Embryonic facial prominence (tissue), 1 donor: ENCODE data around the gene AOPEP.
"Not testable (repeated sequence)": the region's sequence is repeated elsewhere in the genome, so short reads cannot be mapped to it uniquely, and the experiment has no call there.

Experiments
- DNase-seq: peaks from one replicate; pipeline ENCODE4 v3.0.0-alpha.2; 2016; ENCODE audit errors: extremely low spot score

AOPEP gene

DNA sequence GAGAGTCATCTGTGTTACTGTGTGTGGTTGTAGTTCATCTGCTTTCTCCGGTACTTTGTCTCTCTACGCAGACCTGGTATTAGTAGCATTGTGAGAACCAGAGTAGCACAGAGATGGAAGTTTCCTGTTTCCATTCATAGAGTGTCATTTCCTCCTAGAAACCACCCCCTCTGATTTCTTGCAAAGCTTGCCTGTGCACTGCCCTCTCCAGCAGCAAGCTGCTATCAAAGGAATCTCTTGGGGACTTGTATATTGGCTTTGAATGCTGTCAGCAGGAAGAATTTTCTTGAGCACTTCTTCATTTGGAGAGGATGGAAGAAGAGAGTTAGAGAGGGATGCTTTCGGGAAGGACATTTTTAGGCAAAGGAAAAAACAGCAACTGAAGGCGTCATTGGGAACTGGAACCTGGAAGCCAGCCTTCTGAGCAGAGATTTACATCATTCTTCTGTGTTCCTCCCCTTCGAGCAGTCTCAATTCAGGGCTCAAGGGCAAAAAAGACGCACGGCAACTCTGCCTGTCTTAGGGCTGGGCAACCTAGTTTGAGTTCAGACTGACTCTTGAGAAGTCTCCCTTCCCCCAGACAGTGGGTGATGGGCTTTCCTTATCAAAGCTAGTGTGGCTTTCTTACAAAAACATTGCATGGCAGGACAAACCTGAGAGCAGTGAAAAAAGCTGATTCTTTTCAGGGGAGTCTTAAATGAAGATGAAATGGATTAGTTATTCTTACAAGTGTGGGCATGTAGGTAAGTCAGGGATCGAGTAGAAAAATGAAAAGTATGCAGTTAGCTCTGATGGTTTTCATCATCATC, 226.3 kb downstream of the AOPEP start:
- DNase-seq, result no peak

DNA sequence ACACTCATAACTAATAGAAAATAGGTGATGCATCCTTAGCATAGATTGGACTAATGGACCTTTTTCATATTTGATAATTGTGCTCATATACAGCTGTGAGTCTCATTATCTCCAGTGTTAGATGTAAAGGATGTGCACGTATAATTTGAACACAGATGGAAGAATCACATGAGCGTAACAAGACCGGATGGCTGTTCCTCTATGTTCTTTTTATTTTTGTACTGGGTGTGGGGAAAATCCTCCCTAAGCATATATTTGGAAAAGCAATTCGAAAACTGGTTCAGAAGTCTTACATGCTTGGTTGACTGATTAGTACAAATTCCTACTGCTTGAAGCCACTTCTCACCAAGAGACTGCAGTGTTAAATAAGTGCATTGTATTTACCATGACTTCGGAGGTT, 230.2 kb downstream of the AOPEP start:
- no peak for DNase-seq

DNA sequence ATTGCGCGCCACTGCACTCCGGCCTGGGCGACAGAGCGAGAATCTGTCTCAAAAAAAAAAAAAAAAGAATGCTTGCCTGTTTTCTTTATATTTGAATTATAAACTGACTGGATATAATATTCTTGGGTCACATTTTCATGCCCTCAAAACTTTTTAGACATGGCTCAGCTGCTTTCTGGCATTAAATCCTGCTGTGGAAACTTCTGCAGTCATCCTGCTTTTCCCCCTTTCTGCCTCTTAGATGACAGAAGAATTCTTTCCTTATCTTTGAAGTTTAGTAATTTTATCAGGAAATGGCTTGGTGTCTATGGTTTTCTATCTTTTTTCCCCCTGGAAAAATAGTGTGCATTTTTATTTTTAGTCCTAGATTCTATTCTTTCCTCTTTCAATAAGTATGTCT, 234.5 kb downstream of the AOPEP start:
- no peak for DNase-seq

DNA sequence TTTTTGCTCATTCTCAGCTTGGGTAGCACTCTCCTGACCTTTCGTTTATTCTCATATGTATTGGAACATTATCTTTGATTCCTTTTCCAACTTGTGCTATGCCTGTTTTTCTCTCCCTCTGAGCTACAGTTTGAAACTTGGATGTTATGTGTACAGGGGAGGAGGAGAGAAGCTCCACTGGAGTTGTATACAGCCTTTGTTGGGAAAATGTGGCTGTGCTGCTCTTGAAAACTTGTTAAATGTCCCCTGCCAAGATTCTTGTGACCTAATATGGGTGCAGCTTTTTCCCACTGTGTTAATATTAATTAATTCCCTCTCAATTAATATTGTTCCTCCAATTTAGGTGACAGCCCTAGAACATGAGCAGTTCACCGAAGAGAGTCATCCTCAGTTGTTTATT, 235.4 kb downstream of the AOPEP start:
- DNase-seq, result no peak

DNA sequence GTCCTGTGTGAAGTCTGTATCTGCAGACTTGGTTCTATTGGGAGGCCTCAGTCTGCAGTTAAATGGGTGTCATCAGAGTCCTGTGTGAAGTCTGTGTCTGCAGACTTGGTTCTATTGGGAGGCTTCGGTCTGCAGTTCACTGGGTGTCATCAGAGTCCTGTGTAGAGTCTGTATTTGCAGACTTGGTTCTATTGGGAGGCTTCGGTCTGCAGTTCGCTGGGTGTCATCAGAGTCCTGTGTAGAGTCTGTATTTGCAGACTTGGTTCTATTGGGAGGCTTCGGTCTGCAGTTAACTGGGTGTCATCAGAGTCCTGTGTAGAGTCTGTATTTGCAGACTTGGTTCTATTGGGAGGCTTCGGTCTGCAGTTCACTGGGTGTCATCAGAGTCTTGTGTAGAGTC, 239.1 kb downstream of the AOPEP start:
- not testable (repeated sequence) for DNase-seq

DNA sequence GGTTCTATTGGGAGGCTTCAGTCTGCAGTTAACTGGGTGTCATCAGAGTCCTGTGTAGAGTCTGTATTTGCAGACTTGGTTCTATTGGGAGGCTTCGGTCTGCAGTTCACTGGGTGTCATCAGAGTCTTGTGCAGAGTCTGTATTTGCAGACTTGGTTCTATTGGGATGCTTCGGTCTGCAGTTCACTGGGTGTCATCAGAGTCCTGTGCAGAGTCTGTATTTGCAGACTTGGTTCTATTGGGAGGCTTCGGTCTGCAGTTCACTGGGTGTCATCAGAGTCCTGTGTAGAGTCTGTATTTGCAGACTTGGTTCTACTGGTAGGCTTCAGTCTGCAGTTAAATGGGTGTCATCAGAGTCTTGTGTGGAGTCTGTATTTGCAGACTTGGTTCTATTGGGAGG, 239.5 kb downstream of the AOPEP start:
- DNase-seq, result not testable (repeated sequence)

DNA sequence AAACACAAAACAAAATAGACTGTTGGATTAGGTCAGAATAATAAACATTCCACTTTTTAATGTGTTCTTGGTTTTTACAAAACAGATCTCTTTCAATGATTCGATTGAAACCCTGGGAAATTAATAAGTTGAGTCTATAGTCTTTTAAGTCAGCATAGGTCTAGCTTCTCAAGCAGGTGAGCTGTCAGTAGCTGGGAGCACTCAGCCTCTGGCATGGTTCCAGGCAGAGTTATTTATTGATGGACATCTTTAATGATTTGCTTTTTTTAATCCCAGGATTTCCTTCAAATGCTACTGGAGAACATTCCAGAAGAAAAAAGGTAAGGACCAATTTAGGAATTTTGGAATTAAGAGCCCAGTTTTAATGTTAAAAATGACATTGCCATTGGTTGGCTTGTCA, 241.0 kb downstream of the AOPEP start:
- DNase-seq, result no peak

DNA sequence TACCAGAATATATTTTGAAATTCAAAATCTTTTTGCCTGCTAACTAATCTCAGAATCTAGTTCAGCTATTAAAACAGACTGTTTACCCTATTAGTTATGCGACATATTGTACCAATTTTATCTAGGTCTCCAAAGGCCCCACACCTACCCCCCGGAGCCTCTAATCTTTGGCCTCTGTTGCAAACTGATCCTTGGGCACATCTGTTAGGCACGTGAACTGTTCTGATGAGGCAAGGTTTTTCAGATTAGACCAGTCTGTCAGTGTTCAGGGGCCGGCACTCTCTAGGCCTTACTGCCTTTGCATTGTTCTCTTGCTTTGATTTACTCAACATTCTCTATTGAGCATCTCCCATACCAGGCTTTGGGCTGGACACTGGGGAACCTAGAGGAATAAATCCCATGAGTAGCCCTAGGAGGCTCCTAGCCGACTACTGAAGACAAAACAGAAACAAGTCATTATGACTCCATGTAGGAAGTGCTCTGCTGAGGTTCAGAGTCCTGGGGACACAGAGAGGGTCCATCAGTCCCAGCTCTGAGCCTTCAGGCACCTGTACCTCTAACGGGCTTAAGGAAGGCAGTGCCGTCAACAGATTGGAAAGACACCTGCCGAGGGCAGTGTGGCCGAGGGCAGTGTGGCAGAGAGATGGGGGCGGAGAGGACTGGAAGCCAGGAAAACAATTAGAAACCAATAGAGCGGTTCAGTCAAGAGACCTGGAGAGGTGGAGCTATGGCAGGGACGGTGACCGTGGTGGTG, 245.1 kb downstream of the AOPEP start:
- DNase-seq, result no peak

DNA sequence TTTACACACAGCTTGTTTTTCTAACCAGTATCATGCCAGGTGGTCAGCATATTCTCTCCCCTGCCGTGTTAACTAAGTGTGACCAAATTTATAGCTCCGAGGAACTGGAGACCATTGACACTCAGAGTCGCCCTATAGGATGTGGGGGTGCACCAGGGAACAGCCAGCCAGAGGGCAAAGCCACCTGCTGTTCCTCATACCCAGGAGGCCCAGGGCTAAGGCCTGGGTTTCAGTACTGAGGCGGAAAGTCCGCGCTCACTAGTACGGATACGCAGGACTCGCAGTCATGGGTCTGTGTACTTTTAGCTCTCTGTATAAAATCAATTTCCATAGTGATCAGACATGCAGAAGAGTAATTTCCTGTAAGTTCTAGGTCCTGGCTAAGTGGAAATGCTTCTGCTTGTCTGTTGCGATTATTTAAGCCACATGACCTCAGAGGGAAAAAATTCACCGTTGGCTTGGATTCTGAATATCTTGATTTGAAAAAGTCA, 247.0 kb downstream of the AOPEP start:
- DNase-seq, result peak; percentile 87

DNA sequence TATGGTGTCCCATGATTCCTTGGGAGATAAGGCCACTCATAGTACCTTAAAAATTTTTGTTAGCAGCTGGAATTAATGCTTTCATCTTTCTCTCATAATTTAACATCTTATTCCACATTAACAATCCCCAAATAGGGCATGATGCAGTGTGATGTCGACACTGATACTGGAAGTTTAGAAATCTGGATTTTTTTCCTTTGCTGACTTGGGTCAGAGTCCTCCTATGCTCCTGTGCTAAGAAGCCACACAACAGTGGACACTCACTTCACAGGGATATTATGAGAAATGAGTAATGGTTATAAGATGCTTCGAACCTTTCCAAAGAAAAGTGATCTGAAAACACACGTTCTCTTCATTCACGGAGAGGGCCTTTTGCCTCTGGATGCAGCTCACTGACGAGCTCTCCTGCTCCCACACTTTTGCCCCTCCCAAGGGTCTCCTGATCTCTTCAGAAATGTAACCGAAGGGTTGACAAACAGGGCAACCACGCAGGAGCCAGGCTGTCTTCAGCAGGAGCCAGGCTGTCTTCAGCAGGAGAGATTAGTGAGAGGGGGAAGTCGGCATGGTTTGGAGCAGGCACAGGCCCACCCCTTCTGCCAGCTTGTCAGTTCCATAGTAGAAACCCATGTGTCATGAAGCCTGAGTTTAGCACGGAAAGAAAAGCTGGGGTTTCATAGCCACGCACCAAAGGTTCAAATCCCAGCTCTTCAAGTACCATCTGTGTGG, 247.8 kb downstream of the AOPEP start:
- DNase-seq, result no peak

DNA sequence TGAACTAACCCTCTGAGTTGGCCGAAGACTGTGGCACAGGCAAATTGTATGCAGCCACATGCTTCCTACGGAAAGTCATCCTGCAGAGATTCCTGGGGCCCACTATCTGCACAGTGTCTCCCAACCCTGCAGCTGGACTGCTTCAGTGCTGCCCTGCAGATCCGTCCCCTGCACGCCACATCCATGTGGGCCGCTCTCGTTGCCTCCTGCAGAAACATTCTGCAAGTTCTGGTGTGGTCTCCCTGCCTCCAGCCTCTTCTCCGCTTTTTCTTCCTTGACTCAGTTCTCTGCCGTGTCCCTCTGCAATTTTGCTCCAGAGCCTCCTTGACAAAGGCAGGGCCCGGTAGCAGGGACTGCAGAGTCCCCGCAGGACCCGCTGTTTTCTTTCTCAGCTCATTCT, 249.0 kb downstream of the AOPEP start:
- DNase-seq, result no peak

DNA sequence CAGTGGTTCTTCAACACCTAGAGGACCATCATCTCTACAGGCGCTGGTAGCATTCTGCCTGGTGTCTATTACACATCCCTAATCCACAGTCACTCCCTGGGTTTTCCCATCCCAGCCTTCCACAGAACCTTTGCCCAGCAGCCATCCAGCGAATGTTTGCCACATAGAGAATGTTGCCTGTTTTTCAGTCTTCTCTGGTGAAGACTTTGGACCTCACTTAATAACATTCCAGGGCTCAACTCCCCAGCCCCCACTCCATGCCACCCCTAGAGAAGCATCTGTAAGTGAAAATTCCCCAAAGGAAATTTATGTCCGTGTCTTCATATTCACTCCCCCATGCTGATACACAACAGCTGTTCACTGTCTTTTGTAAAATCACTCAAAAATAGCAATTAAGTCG, 249.6 kb downstream of the AOPEP start:
- DNase-seq, result no peak

DNA sequence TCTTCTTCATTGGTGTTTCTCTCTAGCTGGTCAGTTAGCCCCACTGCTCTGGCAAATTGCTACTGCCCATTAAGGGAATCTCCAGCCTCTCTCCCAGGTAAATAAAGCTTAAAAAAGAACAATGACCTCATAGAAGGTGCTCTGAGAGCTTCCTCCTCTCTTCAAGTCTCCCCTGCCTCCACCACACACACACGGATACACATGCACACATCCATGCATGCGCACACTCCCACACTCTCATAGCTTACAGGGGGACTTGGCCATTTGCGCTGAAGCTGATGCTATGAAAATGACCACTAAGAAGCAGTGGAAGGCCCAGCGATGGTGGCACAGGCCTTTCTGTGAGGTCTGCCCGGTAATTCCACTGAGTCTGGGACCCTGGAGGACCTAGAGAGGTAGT, 250.9 kb downstream of the AOPEP start:
- no peak for DNase-seq

DNA sequence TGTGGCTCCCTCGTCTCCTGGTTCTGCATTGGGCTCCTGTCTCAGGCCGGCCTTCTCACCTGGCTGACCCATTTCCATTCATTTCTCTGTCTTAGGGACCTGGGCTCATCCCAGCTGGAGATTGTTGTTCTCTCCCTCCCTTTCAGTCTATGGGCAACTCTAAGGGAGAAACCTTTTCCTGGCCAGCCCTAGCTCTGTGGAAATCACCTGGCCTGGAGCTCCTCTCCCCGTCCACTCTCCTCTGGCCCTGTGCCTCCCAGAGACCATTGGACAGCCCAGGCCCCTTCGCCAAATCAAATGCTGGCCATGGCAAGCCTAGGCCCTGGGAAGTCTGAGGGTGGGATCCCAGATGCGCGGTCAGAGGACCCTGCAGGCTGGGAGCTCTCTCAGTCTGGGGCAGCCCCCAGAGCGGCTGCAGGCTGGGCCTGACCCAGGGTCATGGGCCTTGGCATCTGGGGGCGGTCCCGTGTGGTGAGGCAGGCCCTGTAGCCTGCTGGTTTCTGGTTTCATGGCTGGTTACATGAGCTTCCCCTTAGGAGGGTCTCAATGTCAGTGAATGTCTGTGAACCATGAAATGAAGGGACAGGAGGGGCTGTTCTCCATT, 253.5 kb downstream of the AOPEP start:
- DNase-seq, result no peak

DNA sequence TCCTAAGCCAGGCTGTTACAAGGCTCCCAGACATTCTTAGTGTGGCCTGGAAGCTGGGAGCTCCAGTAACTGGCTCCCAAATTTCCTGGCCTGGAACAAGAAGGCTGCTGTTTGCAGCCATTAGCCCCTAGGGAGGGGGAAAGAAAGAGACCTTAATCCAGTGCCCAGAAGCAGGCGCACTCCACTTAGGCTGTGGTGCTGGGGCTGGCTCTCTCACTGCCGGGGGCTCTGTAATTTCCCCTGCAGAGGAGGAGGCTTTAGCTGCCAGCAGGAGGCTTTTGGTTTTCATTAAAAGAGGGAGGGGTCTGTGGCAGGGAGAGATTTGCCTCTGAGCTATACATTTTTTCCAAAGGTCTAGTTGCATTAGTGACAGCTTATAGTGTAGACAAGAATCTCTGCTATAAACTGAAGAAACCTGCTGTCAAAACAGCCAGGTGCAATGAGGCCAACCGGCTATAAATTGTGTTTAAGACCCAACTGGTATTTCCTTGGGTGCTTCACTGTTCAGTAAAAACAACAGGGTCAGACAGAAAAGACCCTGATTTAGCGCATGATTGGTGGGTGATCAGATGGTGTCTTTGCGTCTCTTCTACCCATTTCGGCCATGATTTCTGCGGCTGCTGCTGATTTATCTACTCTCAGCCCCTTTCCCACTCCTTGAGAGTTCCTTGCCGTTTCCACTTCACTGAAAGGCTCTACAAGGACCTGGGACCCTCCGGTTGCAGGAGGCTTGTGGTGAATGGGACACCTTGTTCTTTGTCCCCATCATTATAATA, 254.6 kb downstream of the AOPEP start:
- DNase-seq, result no peak

DNA sequence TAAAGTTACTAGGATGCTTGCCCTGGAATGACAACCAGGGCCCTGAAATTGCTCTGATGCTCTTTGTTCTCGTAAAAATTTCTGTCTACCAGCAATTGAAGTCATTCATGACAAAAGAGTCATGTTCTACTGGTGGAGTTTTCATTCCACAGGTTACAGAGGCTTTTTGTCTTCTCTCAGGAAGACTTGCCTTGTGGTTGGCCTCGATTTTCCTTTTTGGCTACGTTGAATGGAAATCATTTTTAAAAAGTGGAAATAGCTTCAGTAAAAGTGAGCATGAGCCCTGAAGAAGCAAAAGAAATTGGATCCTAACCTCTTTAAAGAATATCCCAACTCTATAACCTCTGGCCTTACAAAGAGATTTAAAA, 255.2 kb downstream of the AOPEP start:
- no peak for DNase-seq

DNA sequence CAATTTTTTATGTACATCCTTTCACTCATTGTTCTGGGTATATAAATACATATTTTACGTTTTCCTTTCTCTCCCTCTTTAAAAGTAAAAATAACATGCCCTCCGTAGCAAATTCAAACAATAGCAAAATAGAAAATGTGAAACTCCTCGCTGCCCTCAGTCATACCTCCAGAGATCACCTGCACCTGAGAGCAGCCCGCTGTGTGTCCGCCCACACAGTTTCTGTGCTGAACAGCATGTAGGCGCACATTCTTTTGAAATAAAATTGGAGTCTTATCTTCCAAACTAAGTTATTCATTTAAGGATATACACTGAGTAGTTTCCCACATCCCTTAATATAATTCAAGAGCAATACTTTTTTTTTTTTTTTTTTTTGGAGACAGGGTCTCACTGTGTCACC, 255.7 kb downstream of the AOPEP start:
- DNase-seq, result no peak

DNA sequence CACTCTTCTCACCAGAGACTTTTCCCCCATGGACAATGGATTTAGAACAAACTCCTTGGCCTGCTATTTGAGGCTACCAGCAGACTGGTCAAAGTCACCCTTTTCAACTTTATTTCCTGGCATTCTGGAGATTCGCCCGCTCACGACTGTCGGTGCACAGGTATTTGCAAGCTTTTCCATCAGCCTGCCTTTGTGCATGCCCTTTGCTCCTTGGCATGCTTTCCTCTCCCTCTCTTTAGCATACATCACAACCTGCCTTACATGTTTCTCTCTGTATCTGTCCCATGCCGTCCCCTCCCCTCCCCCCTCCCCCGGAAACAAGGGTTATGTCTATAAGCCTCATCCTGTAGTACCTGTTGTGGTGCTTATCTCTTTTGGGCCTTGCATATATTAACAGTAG, 257.1 kb downstream of the AOPEP start:
- DNase-seq, result no peak

DNA sequence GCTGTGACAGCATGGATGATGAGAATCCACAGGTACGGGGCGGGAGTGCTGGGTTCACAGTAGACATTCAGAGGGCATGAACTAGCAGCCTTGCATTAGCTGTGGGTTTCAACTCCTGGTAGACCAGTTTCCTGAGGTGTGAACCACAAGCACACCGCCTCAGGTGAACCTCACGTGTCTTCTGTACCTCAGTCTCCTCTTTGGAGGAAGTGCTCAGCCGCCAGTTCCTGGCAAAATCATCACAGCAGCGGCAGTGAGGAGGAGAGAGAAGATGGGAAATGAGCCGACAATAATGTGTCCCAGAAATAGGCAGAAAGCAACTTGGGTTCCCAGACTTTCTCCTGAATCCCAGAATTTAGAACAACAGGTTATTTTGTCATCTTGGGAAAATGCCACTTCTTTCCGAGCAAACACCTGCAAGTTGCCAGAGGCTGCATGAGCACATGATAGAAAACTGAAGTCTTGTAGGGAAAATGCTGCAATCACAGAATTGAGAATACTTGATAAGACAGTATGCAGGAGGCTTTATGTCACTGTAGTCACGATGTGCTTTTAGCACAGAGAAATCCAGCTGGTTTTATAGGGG, 258.5 kb downstream of the AOPEP start:
- DNase-seq, result no peak

DNA sequence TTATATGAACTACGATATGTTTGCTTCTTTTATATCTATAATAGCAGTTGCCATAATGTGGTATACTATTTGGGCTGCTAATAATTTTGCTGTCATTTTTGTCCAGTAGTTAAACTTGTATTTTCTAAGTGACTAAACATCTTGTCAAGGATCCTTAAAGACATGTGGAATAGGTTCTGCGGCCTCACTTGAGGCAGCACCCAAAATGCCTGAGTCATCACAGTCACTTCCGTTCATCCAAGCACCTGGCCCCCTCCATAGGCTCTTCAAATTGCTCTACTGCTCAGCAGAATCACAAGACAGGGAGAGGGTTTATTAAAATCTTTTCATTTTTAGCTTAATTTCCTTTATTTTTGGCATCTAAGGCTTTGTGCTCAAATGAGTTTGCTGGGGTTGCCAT, 259.1 kb downstream of the AOPEP start:
- no peak for DNase-seq

DNA sequence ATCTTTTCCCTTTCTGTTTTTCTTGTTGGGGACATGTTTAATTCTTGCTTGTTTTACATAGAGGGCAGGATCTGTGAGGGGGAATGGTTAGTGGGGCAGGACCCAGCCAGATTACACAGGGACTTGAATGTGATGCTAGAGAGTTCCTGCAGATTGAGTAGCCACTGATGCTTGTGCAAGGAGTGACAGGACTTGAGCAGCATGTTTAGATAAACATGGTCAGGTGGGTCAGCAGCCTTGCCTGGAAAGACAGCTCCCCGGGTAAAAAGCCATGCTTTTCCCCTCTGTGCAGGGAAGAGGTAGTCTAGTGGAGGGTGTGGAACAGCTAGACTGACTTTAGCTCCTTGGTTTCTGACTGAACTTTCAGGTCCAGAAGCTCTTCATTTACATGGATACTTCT, 261.2 kb downstream of the AOPEP start:
- DNase-seq, result no peak
